Parathyroid adenoma (tissue), 2 donors: ENCODE data around the gene WFIKKN1.

Experiments used
- H2AFZ ChIP-seq: fragments of 300-600 bp; sonication (generic); one replicate; pipeline ENCODE4 v1.7.0; 2017; ENCODE audit warnings: antibody characterized with exemption, mild to moderate bottlenecking
- H3K27ac ChIP-seq: fragments of 300-600 bp; sonication (generic); one replicate; pipeline ENCODE4 v1.7.0; 2017
- H3K27me3 ChIP-seq: fragments of 300-600 bp; sonication (generic); one replicate; pipeline ENCODE4 v1.7.0; 2017; ENCODE audit warnings: low read length; ENCODE audit not compliant: control insufficient read depth, insufficient read depth
- H3K36me3 ChIP-seq: fragments of 300-600 bp; sonication (generic); one replicate; pipeline ENCODE4 v1.7.0; 2017; ENCODE audit warnings: low read length; ENCODE audit not compliant: control insufficient read depth, insufficient read depth
- H3K4me1 ChIP-seq: fragments of 300-600 bp; sonication (generic); one replicate; pipeline ENCODE4 v1.7.0; 2017; ENCODE audit warnings: control low read depth
- H3K4me2 ChIP-seq: fragments of 300-600 bp; sonication (generic); one replicate; pipeline ENCODE4 v1.7.0; 2017; ENCODE audit warnings: low read length
- H3K4me3 ChIP-seq: fragments of 300-600 bp; sonication (generic); one replicate; pipeline ENCODE4 v1.7.0; 2017; ENCODE audit warnings: low read depth, low read length
- H3K79me2 ChIP-seq: fragments of 300-600 bp; sonication (generic); one replicate; pipeline ENCODE4 v1.7.0; 2017; ENCODE audit warnings: control low read depth
- H3K9ac ChIP-seq: fragments of 300-600 bp; sonication (generic); one replicate; pipeline ENCODE4 v1.7.0; 2017; ENCODE audit warnings: mild to moderate bottlenecking
- H3K9me3 ChIP-seq: fragments of 300-600 bp; sonication (generic); one replicate; pipeline ENCODE4 v1.7.0; 2017; ENCODE audit warnings: low read length; ENCODE audit not compliant: control insufficient read depth
- CTCF ChIP-seq: fragments of 300-600 bp; sonication (generic); IDR thresholded peaks from one replicate; pipeline ENCODE4 v1.7.0; 2017; ENCODE audit warnings: antibody characterized with exemption, mild to moderate bottlenecking
- donor health status: primary hyperparathyroidism.

Gene WFIKKN1

DNA sequence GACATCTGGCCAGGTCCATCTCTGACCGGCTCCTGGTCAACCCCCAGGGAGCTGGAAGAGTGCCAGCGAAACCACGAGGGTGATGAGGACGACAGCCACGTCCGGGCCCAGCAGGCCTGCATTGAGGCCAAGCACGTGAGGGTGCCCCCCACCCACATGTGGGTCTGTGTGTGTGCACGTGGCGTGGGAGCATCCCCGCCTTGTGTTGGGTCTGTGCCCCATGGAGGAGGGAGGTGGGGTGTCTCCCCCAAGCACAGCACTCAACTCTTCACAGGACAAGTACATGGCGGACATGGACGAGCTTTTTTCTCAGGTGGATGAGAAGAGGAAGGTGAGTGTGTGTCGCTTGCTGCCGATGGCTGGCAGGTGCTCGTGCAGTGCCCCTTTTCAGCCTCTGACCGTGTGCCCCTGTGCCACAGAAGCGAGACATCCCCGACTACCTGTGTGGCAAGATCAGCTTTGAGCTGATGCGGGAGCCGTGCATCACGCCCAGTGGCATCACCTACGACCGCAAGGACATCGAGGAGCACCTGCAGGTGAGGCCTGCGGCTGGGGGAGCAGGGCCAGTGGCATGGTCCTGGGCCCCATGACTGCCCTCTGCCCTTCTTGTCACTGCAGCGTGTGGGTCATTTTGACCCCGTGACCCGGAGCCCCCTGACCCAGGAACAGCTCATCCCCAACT lies 51.1 kb downstream of the WFIKKN1 start:
- Histone ChIP-seq H3K4me2 (peak overlapping the region; percentile 11), H3K9me3 (no peaks in the 10 kb centered on the region), H3K4me3 (peak overlapping the region; percentile 77), H3K27me3 (no peaks in the 10 kb centered on the region), H2AFZ (no peak overlapping the region), H3K79me2 (peaks cover 8% of the 10 kb centered on the region), H3K36me3 (no peaks in the 10 kb centered on the region), H3K9ac (no peak overlapping the region), H3K4me1 (peaks cover 9% of the 10 kb centered on the region), H3K27ac (peak overlapping the region; percentile 79)
- no peak for TF ChIP-seq CTCF

- Histone ChIP-seq H3K9ac (no peak overlapping the region), H3K27me3 (no peaks in the 10 kb centered on the region), H3K4me2 (peak overlapping the region; percentile 76), H2AFZ (no peak overlapping the region), H3K4me3 (no peak overlapping the region), H3K27ac (no peak overlapping the region), H3K9me3 (no peaks in the 10 kb centered on the region), H3K36me3 (no peaks in the 10 kb centered on the region), H3K4me1 (peaks cover 9% of the 10 kb centered on the region), H3K79me2 (peaks cover 8% of the 10 kb centered on the region)
- TF ChIP-seq CTCF: no peak
Observed at GRCh38 chr16:682493-683395, 52.0 kb downstream of the WFIKKN1 start.

- H3K9ac ChIP-seq: no peak overlapping the region
- no peaks in the 10 kb centered on the region for H3K9me3 ChIP-seq
- H3K4me1 ChIP-seq: peaks cover 9% of the 10 kb centered on the region
- no peak overlapping the region for H2AFZ ChIP-seq
- H3K27ac ChIP-seq: peak overlapping the region; percentile 39
- H3K27me3 ChIP-seq: no peaks in the 10 kb centered on the region
- peak overlapping the region; percentile 38 for H3K4me3 ChIP-seq
- peak overlapping the region; percentile 76 for H3K4me2 ChIP-seq
- peaks cover 8% of the 10 kb centered on the region for H3K79me2 ChIP-seq
- no peak for TF ChIP-seq CTCF
- no peaks in the 10 kb centered on the region for H3K36me3 ChIP-seq
Observed at GRCh38 chr16:683396-684070, 52.7 kb downstream of the WFIKKN1 start.
